Mucosa of descending colon (tissue), 3 donors: Measurements from ENCODE around the gene LDLRAP1. TPM values are rescaled to one million over a fixed set of nuclear protein-coding genes. Genes with fewer than 3 reads are reported as not detected.
A peak's percentile ranks its signal among the peaks of the same experiment; 100 is the strongest.

Experiments used
- ATAC-seq: fragments of 200-7000 bp; cut with Tn5 transposase; one replicate; pipeline ENCODE4 v1.9.1; 2020; ENCODE audit warnings: mild to moderate bottlenecking, moderate library complexity
- DNase-seq, 3 donors: peaks; one replicate each; pipeline ENCODE4 v3.0.0-alpha.2; 2020
- H3K36me3 ChIP-seq: fragments of 200-600 bp; one replicate; pipeline ENCODE4 v1.8.0; 2021; ENCODE audit warnings: low read depth, mild to moderate bottlenecking
- H3K4me1 ChIP-seq: fragments of 200-600 bp; one replicate; pipeline ENCODE4 v1.8.0; 2021; ENCODE audit warnings: low read depth, mild to moderate bottlenecking
- H3K4me3 ChIP-seq: fragments of 200-600 bp; one replicate; pipeline ENCODE4 v1.8.0; 2021; ENCODE audit warnings: mild to moderate bottlenecking
- H3K9me3 ChIP-seq: fragments of 200-600 bp; one replicate; pipeline ENCODE4 v1.8.0; 2021; ENCODE audit warnings: mild to moderate bottlenecking
- intact Hi-C, 2 donors: fragments of 100-400 bp; cut with DNase I in 1 of 2; cut with micrococcal nuclease in 1 of 2; formaldehyde crosslinking; loops; one replicate each; pipeline versions ENCODE4 v1.11.0 to v1.11.1; 2022; cut with DNase I, micrococcal nuclease
- total RNA-seq, 3 donors: library from RNA; stranded (reverse); fragmentation: NEBNext Ultra II Directional in 2 of 3; extraction: Animal tissue kit (Norgen Biotek cat#: 25700) in 2 of 3; gene quantifications; one replicate each; pipeline versions ENCODE4 v1.2.1 to v1.2.4, GENCODE V29; 2021 to 2023
- TF ChIP-seq, protein P1 (sequence below): fragments of 200-600 bp; IDR thresholded peaks from one replicate; pipeline ENCODE4 v1.8.0; 2022; ENCODE audit warnings: antibody characterized with exemption, mild to moderate bottlenecking
- donor health status: DM: no; HTN: no; CAD: no; lungs with moderate emphysema.
- donor health status: DM: no; HTN: no; CAD: no.
- donor health status: DM: no; HTN: yes; CAD: no.

The LDLRAP1 gene
- total RNA-seq, 3 donors from 2014 or later = 31.0 to 43.5 (median 37.0) TPM

DNA sequence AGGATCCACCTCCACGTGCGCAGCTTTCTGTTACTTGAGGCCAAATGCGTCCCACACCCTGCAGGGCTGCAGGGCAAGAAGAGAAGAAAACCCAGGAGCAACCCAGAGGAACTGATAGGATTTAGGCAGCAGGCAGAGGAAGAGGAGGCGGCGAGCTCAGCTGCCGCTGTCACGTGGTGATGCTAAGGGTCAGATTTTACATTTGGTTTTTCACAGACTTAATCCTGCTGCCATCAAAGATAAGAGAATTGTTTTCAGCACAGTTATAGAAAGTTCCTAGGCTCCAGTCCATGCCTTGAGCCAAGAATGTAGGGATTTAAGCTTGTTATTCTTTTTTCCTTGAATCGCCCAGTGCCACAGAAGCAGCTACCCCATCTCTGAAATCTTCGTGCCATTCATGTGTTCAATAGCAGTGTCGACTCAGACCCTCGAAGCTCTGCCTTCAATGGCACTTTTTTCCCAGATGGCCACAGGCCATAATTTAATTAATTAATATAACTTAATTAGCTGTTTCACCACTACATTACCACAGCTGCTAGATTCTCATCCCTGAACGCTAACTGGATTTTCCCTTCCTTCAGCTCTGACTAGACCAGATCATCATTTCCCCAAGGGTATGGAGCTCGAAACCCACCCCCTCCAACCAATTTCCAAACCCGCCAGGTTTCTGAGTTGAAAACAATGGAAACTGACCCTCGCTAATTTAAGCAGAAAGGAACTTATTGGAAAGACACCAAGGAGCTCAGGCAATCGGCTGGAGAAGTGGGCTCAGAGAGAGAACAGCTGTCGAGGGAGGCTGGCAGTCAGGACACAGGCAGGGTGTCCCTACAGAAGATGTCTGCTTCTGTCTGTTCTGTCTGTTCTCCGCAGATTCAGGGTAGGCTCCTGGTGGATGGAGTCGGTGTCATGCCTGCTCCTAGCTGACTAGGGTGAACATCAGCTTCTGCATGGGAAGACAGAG, 36.2 kb downstream of the LDLRAP1 start:
- TF ChIP-seq, protein P1, sequence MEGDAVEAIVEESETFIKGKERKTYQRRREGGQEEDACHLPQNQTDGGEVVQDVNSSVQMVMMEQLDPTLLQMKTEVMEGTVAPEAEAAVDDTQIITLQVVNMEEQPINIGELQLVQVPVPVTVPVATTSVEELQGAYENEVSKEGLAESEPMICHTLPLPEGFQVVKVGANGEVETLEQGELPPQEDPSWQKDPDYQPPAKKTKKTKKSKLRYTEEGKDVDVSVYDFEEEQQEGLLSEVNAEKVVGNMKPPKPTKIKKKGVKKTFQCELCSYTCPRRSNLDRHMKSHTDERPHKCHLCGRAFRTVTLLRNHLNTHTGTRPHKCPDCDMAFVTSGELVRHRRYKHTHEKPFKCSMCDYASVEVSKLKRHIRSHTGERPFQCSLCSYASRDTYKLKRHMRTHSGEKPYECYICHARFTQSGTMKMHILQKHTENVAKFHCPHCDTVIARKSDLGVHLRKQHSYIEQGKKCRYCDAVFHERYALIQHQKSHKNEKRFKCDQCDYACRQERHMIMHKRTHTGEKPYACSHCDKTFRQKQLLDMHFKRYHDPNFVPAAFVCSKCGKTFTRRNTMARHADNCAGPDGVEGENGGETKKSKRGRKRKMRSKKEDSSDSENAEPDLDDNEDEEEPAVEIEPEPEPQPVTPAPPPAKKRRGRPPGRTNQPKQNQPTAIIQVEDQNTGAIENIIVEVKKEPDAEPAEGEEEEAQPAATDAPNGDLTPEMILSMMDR = no peak
- no peaks in the 10 kb centered on the region for H3K9me3 ChIP-seq
- no peak overlapping the region for H3K4me3 ChIP-seq
- no peaks in the 10 kb centered on the region for H3K36me3 ChIP-seq
- DNase-seq = no peak
- no peaks in the 10 kb centered on the region for H3K4me1 ChIP-seq
- intact Hi-C loops = no loop called here
- ATAC-seq = no peak

DNA sequence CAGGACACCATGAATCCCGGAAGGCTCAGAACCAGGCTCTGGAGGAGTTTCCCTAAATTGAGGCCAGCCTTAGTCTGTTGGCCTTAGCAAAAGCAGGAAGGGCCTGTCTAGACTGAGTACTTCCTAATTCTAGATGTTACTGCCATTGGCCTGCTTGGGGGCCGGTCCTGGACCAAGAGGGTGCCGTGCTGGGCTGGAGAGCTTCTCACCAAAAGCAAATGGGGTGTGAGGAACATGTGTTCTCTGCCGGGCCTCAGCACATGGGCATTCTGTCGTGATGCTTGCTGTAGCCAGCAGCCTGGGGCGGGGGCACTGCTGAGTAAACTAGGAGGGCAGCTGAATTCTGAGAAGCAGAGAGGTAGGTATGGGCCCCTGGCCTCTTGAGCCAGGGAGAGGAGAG, 37.5 kb downstream of the LDLRAP1 start:
- intact Hi-C loops = no loop called here
- H3K4me1 ChIP-seq = no peaks in the 10 kb centered on the region
- DNase-seq = no peak
- ATAC-seq = peak; percentile 19
- no peak overlapping the region for H3K4me3 ChIP-seq
- H3K9me3 ChIP-seq = no peaks in the 10 kb centered on the region
- H3K36me3 ChIP-seq = no peaks in the 10 kb centered on the region
- TF ChIP-seq, protein P1 = no peak

DNA sequence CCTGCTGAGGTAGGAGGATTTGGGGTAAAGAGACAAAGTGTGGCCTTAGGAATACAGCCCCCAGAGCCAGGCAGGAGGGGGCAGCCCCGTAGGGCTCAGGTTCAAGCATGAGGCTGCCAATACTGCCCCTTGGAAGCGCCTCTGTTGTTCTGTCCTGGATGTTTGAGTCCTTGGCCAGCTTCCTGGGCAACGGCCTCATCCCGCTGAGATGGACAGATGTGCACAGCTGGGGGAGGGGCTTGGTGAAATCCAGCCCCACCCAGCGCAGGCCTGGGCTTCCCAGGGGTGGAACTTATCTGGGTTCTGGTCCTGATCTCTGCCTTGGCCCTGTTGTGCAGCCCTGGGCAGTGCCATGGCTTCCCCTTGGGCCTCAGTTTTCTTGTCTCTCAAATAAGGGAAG, 38.4 kb downstream of the LDLRAP1 start:
- intact Hi-C loops = no loop called here
- H3K9me3 ChIP-seq = no peaks in the 10 kb centered on the region
- H3K36me3 ChIP-seq = no peaks in the 10 kb centered on the region
- ATAC-seq (no peak), DNase-seq (no peak)
- H3K4me1 ChIP-seq = no peaks in the 10 kb centered on the region
- H3K4me3 ChIP-seq = no peak overlapping the region
- TF ChIP-seq, protein P1 = no peak

DNA sequence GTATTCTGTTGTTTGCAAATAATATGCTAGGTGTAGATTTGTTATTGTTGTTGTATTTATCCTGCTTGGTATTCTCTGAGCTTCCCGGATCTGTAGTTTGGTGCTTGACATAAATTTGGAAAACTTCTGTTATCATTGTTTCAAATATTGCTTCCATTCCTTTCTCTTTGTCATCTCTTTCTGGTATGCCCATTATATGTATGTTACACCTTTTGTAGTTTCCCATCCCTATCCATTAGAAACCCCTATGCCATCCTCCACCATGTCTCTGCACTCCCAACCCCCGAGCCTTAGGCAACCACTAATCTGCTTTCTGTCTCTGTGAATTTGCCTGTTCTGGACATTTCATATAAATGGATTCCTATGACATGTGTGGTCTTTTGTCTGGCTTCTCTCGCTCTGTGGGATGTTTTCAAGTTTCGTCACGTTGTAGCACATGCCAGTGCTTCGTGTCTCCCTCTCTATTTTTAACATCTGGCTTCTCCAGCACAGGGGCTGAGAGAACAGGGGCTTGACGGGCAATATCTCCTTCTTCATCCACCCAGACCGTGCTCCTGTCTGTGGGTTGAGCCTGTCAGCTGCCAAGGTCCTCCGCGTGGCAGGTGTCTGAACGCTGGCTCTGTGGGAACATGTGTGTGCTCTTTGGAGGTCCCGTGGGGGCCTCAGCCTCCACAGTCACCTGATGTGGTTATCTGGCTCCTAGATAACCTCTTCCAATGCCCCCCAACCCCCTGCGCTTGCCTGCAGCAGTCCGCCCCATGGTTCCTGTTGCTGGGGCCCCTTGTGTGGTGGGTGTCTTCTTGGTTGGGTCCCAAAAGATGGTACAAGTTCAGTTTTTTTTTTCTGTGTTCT, 40.3 kb downstream of the LDLRAP1 start:
- DNase-seq = no peak
- Histone ChIP-seq H3K9me3 (no peaks in the 10 kb centered on the region), H3K4me1 (no peaks in the 10 kb centered on the region), H3K4me3 (no peak overlapping the region), H3K36me3 (no peaks in the 10 kb centered on the region)
- intact Hi-C loops = no loop called here
- ATAC-seq = no peak
- TF ChIP-seq, protein P1 = no peak

DNA sequence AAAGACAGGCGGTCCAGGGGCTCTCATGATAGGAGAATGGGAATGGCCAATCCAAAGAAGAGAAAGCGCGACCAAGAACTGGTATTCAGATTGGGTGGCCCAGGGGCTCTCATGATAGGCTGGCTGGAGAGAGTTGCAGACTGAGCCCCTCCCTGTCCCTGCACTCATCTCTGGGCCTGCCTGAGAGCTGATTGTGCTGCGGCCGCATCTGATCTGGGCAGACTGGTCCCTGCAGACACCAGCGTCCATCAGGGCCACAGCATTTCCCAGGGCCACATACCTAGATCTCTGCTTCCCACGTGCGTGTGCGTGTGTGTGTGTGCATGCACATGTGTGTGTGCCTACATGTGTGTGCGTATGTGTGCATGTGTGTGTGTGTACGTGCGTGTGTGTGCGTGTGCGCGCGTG, 42.8 kb downstream of the LDLRAP1 start:
- intact Hi-C loops = no loop called here
- H3K4me1 ChIP-seq = no peaks in the 10 kb centered on the region
- no peaks in the 10 kb centered on the region for H3K36me3 ChIP-seq
- no peak overlapping the region for H3K4me3 ChIP-seq
- TF ChIP-seq, protein P1 = no peak
- DNase-seq = no peak
- H3K9me3 ChIP-seq = no peaks in the 10 kb centered on the region
- ATAC-seq = no peak
